NCI-H1417 treated with DMSO at 0.1 percent for 48 hours (cell line): Measurements from ENCODE around the gene CLSTN1.

Experiments
- DNase-seq: peaks from one replicate; lab custom pipeline; 2025; lab: John Stamatoyannopoulos, UW

Gene CLSTN1

GRCh38 chr1:9730096-9730901, 93.5 kb downstream of the CLSTN1 start:
- no peak for DNase-seq

DNA sequence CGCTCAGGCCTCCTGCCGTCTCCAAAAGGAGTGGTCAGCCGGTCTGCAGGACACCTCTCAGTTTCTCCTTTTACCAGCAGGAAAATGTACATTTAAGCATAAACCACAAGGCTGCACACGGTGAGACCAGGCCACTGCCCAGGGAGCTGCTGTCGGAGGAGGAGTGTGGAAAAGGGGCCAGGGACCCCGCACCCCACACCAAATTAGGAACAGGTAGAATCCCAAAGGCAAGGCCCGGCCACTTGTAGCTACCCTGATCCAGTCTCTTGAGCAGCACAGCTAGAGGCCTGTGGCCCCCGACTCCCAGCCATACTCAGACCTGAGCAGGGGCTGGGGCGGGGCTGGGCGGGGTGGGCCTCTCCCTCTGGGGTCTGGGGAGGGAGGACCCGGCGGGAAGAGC, 94.2 kb downstream of the CLSTN1 start:
- no peak for DNase-seq

DNA sequence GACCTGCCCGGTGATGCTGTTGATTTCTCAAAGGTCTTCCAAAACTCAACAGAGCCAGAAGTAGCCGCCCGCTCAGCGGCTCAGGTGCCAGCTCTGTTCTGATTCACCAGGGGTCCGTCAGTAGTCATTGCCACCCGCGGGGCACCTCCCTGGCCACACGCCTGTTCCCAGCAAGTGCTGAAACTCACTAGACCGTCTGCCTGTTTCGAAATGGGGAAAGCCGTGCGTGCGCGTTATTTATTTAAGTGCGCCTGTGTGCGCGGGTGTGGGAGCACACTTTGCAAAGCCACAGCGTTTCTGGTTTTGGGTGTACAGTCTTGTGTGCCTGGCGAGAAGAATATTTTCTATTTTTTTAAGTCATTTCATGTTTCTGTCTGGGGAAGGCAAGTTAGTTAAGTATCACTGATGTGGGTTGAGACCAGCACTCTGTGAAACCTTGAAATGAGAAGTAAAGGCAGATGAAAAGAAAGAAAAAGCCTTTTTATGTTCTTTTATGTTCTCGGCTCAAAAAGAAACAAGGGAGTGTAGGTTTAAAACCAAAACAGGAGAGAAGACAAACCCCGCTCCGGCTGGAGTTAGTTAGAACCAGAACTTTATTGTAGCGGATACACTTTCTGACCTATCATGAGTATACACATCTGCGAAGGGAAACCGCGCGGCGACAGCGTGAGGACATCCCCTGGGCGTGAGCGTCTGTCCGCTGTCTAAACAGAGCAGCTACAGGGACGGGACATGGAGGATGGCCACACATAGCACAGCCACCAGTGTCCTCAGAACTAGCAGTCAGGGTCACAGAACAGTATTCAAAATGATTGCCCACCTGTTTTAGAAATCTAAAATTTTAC, 95.1 kb downstream of the CLSTN1 start:
- no peak for DNase-seq

DNA sequence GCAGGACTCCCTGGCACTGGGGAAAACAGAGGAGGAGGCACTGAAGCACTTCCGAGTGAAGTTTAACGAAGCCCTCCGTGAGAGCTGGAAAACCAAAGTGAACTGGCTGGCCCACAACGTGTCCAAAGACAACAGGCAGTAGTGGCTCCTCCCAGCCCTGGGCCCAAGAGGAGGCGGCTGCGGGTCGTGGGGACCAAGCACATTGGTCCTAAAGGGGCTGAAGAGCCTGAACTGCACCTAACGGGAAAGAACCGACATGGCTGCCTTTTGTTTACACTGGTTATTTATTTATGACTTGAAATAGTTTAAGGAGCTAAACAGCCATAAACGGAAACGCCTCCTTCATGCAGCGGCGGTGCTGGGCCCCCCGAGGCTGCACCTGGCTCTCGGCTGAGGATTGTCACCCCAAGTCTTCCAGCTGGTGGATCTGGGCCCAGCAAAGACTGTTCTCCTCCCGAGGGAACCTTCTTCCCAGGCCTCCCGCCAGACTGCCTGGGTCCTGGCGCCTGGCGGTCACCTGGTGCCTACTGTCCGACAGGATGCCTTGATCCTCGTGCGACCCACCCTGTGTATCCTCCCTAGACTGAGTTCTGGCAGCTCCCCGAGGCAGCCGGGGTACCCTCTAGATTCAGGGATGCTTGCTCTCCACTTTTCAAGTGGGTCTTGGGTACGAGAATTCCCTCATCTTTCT, 96.7 kb downstream of the CLSTN1 start:
- no peak for DNase-seq

DNA sequence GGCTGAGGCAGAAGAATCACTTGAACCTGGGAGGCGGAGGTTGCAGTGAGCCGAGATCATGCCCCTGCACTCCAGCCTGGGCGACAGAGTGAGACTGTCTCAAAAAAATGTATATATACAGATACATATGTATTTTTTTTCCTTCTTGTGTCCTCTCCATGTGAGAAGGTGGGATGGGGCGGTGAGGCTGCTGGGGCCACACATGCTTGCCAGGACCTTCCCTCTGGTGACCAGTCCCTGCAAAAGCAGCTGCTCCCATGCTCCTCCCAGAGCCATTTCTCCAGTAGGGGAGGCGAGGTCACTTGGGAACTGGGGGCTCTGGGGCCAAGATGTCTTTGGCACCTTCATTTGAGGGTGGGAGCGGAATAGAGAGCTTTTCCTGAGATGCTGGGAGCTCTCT, 97.4 kb downstream of the CLSTN1 start:
- DNase-seq, result no peak

DNA sequence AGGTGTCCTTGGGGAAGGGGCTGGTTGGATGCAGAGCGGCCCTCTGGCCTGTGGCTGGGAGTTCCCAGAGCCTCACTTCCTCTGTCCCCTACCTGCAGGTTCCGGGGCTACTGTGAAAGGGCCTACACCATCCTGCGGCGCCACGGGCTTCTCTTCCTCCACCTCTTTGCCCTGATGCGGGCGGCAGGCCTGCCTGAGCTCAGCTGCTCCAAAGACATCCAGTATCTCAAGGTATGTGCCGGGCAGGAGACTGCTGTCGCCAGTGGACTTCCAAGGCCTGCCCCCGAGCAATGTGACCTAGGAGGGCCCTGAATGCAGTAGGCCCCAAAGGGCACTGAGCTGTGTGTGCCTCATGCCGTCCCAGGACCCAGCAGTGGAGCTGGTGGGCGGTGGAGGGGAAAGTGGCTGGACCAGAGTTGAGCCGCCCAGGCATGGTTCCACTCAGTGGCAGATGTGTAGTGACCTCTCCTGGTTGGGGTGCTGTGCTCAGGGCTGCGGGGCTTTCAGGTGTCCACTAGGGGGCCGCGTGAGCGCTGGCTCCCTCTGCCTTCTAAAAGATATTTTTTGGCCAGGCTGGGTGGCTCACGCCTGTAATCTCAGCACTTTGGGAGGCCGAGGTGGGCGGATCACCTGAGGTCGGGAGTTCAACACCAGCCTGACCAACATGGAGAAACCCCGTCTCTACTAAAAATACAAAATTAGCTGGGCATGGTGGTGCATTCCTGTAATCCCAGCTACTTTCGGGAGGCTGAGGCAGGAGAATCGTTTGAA, 98.9 kb downstream of the CLSTN1 start:
- no peak for DNase-seq

DNA sequence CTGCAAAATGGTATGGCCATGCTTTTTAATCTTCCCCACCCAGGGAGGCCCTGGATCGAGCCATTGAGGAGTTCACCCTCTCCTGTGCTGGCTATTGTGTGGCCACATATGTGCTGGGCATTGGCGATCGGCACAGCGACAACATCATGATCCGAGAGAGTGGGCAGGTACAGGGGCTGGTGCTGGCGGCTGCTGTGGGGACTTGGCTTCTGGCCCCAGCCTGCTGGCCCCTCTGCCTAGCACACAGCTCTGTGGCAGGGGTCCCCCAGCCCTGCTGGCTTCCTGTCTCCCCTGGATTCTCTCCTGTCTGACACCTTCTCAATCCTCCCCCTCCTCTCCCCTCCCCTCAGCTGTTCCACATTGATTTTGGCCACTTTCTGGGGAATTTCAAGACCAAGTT, 99.8 kb downstream of the CLSTN1 start:
- DNase-seq, result no peak

GRCh38 chr1:9723068-9723805, 100.5 kb downstream of the CLSTN1 start:
- no peak for DNase-seq

GRCh38 chr1:9722378-9722749, 101.4 kb downstream of the CLSTN1 start:
- DNase-seq, result no peak

DNA sequence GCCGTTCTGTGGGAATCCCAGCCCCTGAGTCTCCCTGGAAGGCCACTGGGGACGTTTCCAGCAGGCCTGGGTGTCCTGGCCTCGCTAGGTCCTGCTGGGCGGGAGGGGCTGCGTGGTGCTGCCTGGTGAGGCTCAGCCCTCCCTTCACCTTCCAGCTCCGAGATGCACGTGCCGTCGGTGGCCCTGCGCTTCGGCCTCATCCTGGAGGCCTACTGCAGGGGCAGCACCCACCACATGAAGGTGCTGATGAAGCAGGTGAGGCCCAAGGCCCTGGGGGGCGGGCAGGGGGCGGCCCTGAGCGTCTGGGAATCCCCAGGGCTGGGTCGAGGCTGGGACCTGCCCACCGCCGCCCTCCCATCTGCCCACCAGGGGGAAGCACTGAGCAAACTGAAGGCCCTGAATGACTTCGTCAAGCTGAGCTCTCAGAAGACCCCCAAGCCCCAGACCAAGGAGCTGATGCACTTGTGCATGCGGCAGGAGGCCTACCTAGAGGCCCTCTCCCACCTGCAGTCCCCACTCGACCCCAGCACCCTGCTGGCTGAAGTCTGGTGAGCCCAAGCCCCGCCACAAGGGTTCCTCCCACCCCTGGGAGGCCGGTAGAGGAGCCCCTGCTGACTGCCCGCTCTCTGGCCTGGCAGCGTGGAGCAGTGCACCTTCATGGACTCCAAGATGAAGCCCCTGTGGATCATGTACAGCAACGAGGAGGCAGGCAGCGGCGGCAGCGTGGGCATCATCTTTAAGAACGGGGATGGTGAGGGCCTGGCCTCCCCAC, 102.0 kb downstream of the CLSTN1 start:
- DNase-seq, result no peak

DNA sequence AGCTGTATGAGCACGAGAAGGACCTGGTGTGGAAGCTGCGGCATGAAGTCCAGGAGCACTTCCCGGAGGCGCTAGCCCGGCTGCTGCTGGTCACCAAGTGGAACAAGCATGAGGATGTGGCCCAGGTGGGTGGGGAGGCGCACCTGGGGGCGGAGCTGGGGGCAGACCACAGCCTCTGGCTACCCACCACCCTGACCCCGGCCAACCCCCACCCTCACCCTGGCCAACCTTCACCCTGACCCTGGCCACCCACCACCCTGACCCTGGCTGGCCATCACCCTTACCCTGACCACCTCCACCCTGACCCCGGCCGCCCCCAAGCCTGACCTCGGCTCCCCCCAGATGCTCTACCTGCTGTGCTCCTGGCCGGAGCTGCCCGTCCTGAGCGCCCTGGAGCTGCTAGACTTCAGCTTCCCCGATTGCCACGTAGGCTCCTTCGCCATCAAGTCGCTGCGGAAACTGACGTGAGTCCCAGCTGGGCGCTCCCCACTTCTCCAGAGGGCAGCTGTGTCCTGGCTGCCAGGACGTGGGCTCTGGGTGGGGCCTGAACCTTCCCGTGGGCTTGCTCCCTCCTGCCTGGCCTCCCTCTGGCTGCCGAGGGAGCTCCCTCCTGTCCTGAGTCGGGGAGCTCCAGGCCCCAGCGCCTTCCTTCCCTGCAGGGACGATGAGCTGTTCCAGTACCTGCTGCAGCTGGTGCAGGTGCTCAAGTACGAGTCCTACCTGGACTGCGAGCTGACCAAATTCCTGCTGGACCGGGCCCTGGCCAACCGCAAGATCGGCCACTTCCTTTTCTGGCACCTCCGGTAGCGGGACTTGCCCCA, 102.8 kb downstream of the CLSTN1 start:
- DNase-seq, result no peak

GRCh38 chr1:9719978-9720722, 103.6 kb downstream of the CLSTN1 start:
- DNase-seq, result no peak

- no peak for DNase-seq
Observed at GRCh38 chr1:9718006-9718680, 105.6 kb downstream of the CLSTN1 start.

GRCh38 chr1:9717193-9718005, 106.4 kb downstream of the CLSTN1 start:
- DNase-seq, result no peak

GRCh38 chr1:9716404-9717192, 107.2 kb downstream of the CLSTN1 start:
- DNase-seq, result no peak

GRCh38 chr1:9715536-9716226, 108.1 kb downstream of the CLSTN1 start:
- DNase-seq, result no peak
